Astrocyte (in vitro differentiated cells and primary cell): ENCODE measurements around the gene GRIA2. TPM values are rescaled to one million over a fixed set of nuclear protein-coding genes. Genes with fewer than 3 reads are reported as not detected.

Experiments used
- DNase-seq: peaks from one replicate; pipeline ENCODE4 v3.0.0-alpha.2; 2010; ENCODE audit warnings: low read depth
- FAIRE-seq: peaks from 2 replicates; lab custom pipeline; 2011; peaks lifted over from hg19 to GRCh38; lab: Jason Lieb, UNC
- H2AFZ ChIP-seq: 2 replicates; pipeline ENCODE4 v1.6.0; 2012; ENCODE audit warnings: low read depth, low read length, inconsistent platforms
- H3K27ac ChIP-seq: 2 replicates; pipeline ENCODE4 v1.5.1; 2011; ENCODE audit warnings: low read depth, low read length, inconsistent platforms
- H3K27me3 ChIP-seq: 2 replicates; pipeline ENCODE4 v1.6.0; 2011; ENCODE audit warnings: low read length, inconsistent platforms; ENCODE audit not compliant: insufficient read depth
- H3K36me3 ChIP-seq: 2 replicates; pipeline ENCODE4 v1.5.1; 2011; ENCODE audit warnings: low read length, inconsistent platforms; ENCODE audit not compliant: insufficient read depth
- H3K4me1 ChIP-seq: 2 replicates; pipeline ENCODE4 v1.5.1; 2011; ENCODE audit warnings: low read length, inconsistent platforms; ENCODE audit not compliant: insufficient read depth
- H3K4me2 ChIP-seq: 2 replicates; pipeline ENCODE4 v1.6.0; 2012; ENCODE audit warnings: low read length, inconsistent platforms
- H3K4me3 ChIP-seq: 2 replicates; pipeline ENCODE4 v1.5.1; 2011; ENCODE audit warnings: low read depth, mild to moderate bottlenecking, low read length, inconsistent platforms; ENCODE audit not compliant: insufficient read depth
- H3K79me2 ChIP-seq: 2 replicates; pipeline ENCODE4 v1.6.0; 2012; ENCODE audit warnings: mild to moderate bottlenecking, low read length, inconsistent platforms; ENCODE audit not compliant: insufficient read depth
- H3K9ac ChIP-seq: 2 replicates; pipeline ENCODE4 v1.6.0; 2012; ENCODE audit warnings: mild to moderate bottlenecking, low read length, inconsistent platforms
- H3K9me3 ChIP-seq: 2 replicates; pipeline ENCODE4 v1.5.1; 2012; ENCODE audit warnings: low read depth, mild to moderate bottlenecking, low read length, inconsistent platforms; ENCODE audit not compliant: insufficient read depth
- H4K20me1 ChIP-seq: 2 replicates; pipeline ENCODE4 v1.6.0; 2012; ENCODE audit warnings: low read length, inconsistent platforms; ENCODE audit not compliant: insufficient read depth
- H3K27ac Mint-ChIP-seq: one replicate; pipeline ENCODE4 v1.8.0; 2021; ENCODE audit warnings: mild to moderate bottlenecking, mixed read lengths; ENCODE audit not compliant: unreplicated experiment
- H3K27me3 Mint-ChIP-seq: one replicate; pipeline ENCODE4 v1.8.0; 2021; ENCODE audit warnings: low read depth, mixed read lengths; ENCODE audit not compliant: unreplicated experiment
- H3K36me3 Mint-ChIP-seq: one replicate; pipeline ENCODE4 v1.8.0; 2021; ENCODE audit warnings: low read depth, mixed read lengths; ENCODE audit not compliant: unreplicated experiment
- H3K4me1 Mint-ChIP-seq: one replicate; pipeline ENCODE4 v1.8.0; 2021; ENCODE audit warnings: low read depth, mixed read lengths; ENCODE audit not compliant: unreplicated experiment
- H3K4me3 Mint-ChIP-seq: one replicate; pipeline ENCODE4 v1.8.0; 2021; ENCODE audit warnings: mild to moderate bottlenecking, moderate library complexity, mixed read lengths; ENCODE audit not compliant: unreplicated experiment
- H3K9me3 Mint-ChIP-seq: one replicate; pipeline ENCODE4 v1.8.0; 2021; ENCODE audit warnings: mild to moderate bottlenecking, mixed read lengths; ENCODE audit not compliant: unreplicated experiment
- EZH2 ChIP-seq: IDR thresholded peaks from 2 replicates; pipeline ENCODE4 v1.6.1; 2012; ENCODE audit warnings: mild to moderate bottlenecking, low read length, inconsistent platforms; ENCODE audit not compliant: insufficient read depth
- total RNA-seq: library from RNA; stranded (reverse); gene quantifications from 2 replicates; pipeline ENCODE4 v1.2.1, GENCODE V29; 2021
- TF ChIP-seq, protein P1 (sequence below): IDR thresholded peaks from 2 replicates; pipeline ENCODE4 v1.5.1; 2011; ENCODE audit warnings: low read depth, mild to moderate bottlenecking, inconsistent platforms, low read length, moderate library complexity; ENCODE audit not compliant: insufficient read depth

The GRIA2 gene
- total RNA-seq, 1 donor from 2014 or later = not detected

DNA sequence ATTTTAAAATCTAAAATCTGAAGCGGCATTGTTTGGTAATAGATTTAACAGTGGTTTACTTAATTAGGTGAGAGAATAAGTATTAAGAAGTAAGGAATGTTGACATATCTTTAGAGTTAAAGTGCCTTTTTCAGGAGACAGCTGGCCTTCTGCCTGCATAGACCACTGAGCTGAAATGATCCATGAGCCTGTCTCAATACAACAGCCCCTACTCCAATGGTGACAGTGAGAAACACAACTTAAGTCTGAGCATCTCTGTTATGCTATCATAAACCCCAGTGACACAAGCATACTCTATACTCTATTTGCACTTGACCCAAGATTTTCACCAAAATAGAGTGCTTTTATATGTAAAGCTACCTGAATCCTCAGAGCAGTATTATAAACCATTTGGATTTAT, 137.9 kb downstream of the GRIA2 start:
- FAIRE-seq (no peak), DNase-seq (no peak)
- Histone ChIP-seq H3K27me3 (no peaks in the 10 kb centered on the region), H3K9ac (no peak overlapping the region), H3K4me2 (no peak overlapping the region), H3K36me3 (no peaks in the 10 kb centered on the region), H3K27ac (no peak overlapping the region), H4K20me1 (no peaks in the 10 kb centered on the region), H2AFZ (no peak overlapping the region), H3K9me3 (no peaks in the 10 kb centered on the region), H3K79me2 (no peaks in the 10 kb centered on the region), H3K4me3 (no peak overlapping the region), H3K4me1 (no peaks in the 10 kb centered on the region)
- no peaks in the 10 kb centered on the region for H3K4me1 Mint-ChIP-seq
- no peak overlapping the region for H3K27ac Mint-ChIP-seq
- TF ChIP-seq EZH2 = no peak
- TF ChIP-seq, protein P1, sequence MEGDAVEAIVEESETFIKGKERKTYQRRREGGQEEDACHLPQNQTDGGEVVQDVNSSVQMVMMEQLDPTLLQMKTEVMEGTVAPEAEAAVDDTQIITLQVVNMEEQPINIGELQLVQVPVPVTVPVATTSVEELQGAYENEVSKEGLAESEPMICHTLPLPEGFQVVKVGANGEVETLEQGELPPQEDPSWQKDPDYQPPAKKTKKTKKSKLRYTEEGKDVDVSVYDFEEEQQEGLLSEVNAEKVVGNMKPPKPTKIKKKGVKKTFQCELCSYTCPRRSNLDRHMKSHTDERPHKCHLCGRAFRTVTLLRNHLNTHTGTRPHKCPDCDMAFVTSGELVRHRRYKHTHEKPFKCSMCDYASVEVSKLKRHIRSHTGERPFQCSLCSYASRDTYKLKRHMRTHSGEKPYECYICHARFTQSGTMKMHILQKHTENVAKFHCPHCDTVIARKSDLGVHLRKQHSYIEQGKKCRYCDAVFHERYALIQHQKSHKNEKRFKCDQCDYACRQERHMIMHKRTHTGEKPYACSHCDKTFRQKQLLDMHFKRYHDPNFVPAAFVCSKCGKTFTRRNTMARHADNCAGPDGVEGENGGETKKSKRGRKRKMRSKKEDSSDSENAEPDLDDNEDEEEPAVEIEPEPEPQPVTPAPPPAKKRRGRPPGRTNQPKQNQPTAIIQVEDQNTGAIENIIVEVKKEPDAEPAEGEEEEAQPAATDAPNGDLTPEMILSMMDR = no peak
- H3K27me3 Mint-ChIP-seq = no peaks in the 10 kb centered on the region
- peaks cover 2% of the 10 kb centered on the region for H3K9me3 Mint-ChIP-seq
- H3K36me3 Mint-ChIP-seq = no peaks in the 10 kb centered on the region
- no peak overlapping the region for H3K4me3 Mint-ChIP-seq

DNA sequence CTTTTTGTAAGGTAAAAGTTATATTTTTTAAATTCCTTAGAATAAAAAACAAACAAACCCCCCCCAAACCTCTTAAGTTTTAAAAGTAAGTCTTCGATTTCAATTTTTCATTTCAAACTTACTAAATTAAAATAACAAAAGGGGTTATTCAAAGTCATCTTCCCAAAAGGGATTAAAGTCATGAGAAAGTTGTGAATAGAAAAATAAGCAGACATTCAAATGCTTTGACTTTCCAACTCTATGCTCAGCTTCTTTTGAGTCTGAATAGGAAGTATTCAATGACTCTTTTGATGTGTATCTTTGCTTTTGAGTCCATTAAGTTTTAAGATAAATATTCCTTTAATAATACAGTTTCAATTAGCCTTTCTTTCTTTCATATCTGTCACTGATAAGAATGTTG, 138.3 kb downstream of the GRIA2 start:
- Mint-ChIP-seq H3K27ac (no peak overlapping the region), H3K4me3 (no peak overlapping the region), H3K36me3 (no peaks in the 10 kb centered on the region), H3K4me1 (no peaks in the 10 kb centered on the region), H3K27me3 (no peaks in the 10 kb centered on the region), H3K9me3 (peaks cover 2% of the 10 kb centered on the region)
- Histone ChIP-seq H3K36me3 (no peaks in the 10 kb centered on the region), H3K4me3 (no peak overlapping the region), H3K4me1 (no peaks in the 10 kb centered on the region), H2AFZ (no peak overlapping the region), H4K20me1 (no peaks in the 10 kb centered on the region), H3K9ac (no peak overlapping the region), H3K4me2 (no peak overlapping the region), H3K27ac (no peak overlapping the region), H3K27me3 (no peaks in the 10 kb centered on the region), H3K79me2 (no peaks in the 10 kb centered on the region), H3K9me3 (no peaks in the 10 kb centered on the region)
- TF ChIP-seq, protein P1 = no peak
- TF ChIP-seq EZH2 = no peak
- FAIRE-seq (no peak), DNase-seq (no peak)

DNA sequence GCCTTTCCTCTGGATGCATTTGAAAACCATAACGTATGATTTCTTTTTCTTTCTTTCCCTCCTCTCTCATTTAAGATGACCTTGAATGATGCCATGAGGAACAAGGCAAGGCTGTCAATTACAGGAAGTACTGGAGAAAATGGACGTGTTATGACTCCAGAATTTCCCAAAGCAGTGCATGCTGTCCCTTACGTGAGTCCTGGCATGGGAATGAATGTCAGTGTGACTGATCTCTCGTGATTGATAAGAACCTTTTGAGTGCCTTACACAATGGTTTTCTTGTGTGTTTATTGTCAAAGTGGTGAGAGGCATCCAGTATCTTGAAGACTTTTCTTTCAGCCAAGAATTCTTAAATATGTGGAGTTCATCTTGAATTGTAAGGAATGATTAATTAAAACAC, 142.8 kb downstream of the GRIA2 start:
- Histone ChIP-seq H3K4me1 (no peaks in the 10 kb centered on the region), H3K27ac (no peak overlapping the region), H3K27me3 (no peaks in the 10 kb centered on the region), H3K79me2 (no peaks in the 10 kb centered on the region), H2AFZ (no peak overlapping the region), H3K4me2 (no peak overlapping the region), H3K9me3 (no peaks in the 10 kb centered on the region), H3K9ac (no peak overlapping the region), H3K36me3 (no peaks in the 10 kb centered on the region), H3K4me3 (no peak overlapping the region), H4K20me1 (no peaks in the 10 kb centered on the region)
- no peak overlapping the region for H3K4me3 Mint-ChIP-seq
- H3K4me1 Mint-ChIP-seq = no peaks in the 10 kb centered on the region
- TF ChIP-seq EZH2 = no peak
- TF ChIP-seq, protein P1 = no peak
- no peak overlapping the region for H3K27ac Mint-ChIP-seq
- H3K27me3 Mint-ChIP-seq = no peaks in the 10 kb centered on the region
- FAIRE-seq (no peak), DNase-seq (no peak)
- no peaks in the 10 kb centered on the region for H3K36me3 Mint-ChIP-seq
- peaks cover 2% of the 10 kb centered on the region for H3K9me3 Mint-ChIP-seq
